ENCODE data around the gene ITPRIPL1. TPM values are rescaled to one million over a fixed set of nuclear protein-coding genes. Genes with fewer than 3 reads are reported as not detected.
A peak's percentile ranks its signal among the peaks of the same experiment; 100 is the strongest.

The ITPRIPL1 gene
- total and polyA plus RNA-seq, 2 of the 4 experiments (the other 2 are of a cell fraction): 0.84 to 1.1 TPM

- Histone ChIP-seq H3K9me1 (ENCODE audit: insufficient read depth, low read length) (peaks cover 26% of the 10 kb centered on the region), H3K9me3 (ENCODE audit: control insufficient read depth, insufficient read depth, low read length) (no peaks in the 10 kb centered on the region), H4K5ac (ENCODE audit: low read depth, low read length) (no peak overlapping the region), H4K20me1 (ENCODE audit: insufficient read depth, low read length) (no peaks in the 10 kb centered on the region), H2BK20ac (ENCODE audit: low read depth, low read length) (no peak overlapping the region), H3K4ac (ENCODE audit: low read depth, low read length) (0 out of 2 replicates have a peak overlapping the region, but pooled peaks have one; percentile 2), H3K27me3 (ENCODE audit: control insufficient read depth, insufficient read depth, low read length) (no peaks in the 10 kb centered on the region), H2BK120ac (ENCODE audit: low read depth, low read length) (0 out of 2 replicates have a peak overlapping the region, but pooled peaks have one; percentile 0), H3K36me3 (ENCODE audit: control insufficient read depth, insufficient read depth, low read length) (peaks cover 1% of the 10 kb centered on the region; the same call in 1 of the 2 replicates), H4K91ac (ENCODE audit: insufficient read depth, low read depth, low read length) (no peak overlapping the region), H2BK15ac (ENCODE audit: low read depth, low read length) (no peak overlapping the region; the same call in 2 of the 3 replicates), H2AK5ac (ENCODE audit: low read depth, low read length) (peak overlapping the region; percentile 13; the same call in 1 of the 2 replicates), H3K79me1 (ENCODE audit: low read depth in 1 of 2, low read length in 2 of 2) (peaks cover 10 to 61% of the 10 kb centered on the region in 2 experiments), H3K23ac (ENCODE audit: low read depth, low read length) (no peak overlapping the region), H3K9ac (ENCODE audit: low read depth, low read length) (no peak overlapping the region), H3K14ac (replicated peaks; ENCODE audit: low read depth, low read length) (no peak overlapping the region), H3K27ac (ENCODE audit: insufficient read depth, low read length) (peak overlapping the region; percentile 31; the same call in 1 of the 2 replicates), H3K18ac (ENCODE audit: low read depth, low read length) (no peak overlapping the region), H2AFZ (replicated peaks; ENCODE audit: low read length, poor library complexity) (peak overlapping the region; percentile 7), H2AK9ac (replicated peaks; ENCODE audit: low read depth, low read length, poor library complexity) (no peak overlapping the region), H4K8ac (ENCODE audit: low read depth in 2 of 2, low read length in 2 of 2) (peak overlapping the region in 1 of 2 experiments; percentile 14; a peak in 1 of 4 replicates), H3K56ac (ENCODE audit: extremely low read depth, insufficient read depth, low read length) (no peak overlapping the region), H3K4me3 (ENCODE audit: insufficient read depth, low read depth, low read length) (no peak overlapping the region), H3K4me2 (ENCODE audit: low read depth, low read length) (peak overlapping the region; percentile 36), H2BK5ac (ENCODE audit: low read depth, low read length, poor library complexity, severe bottlenecking) (peak overlapping the region; percentile 8), H3K4me1 (ENCODE audit: control insufficient read depth, insufficient read depth, low read length) (peaks cover 8% of the 10 kb centered on the region)
- POLR2A ChIA-PET (ENCODE audit: unreplicated experiment): no interaction called here
- intact Hi-C loops (cut with micrococcal nuclease) (no loop called here), in situ Hi-C loops (cut with MboI; ENCODE audit: low sequenced_read_pairs) (no loop called here), dilution Hi-C loops (cut with HindIII; ENCODE audit: low sequenced_read_pairs, unreplicated experiment) (no loop called here)
- ATAC-seq (ENCODE audit: low read depth) (peak; percentile 84), DNase-seq (peak; percentile 95)
- CTCF ChIA-PET: interaction anchor here (0.7 to 1.3 kb wide), 2 partner anchors 27 to 66 kb away, joined by 3 to 5 read pairs; no protein-coding TSS in a partner anchor
- TF ChIP-seq BHLHE40 (IDR thresholded peaks at IDR 0.05; ENCODE audit: low read depth, low read length) (peak; percentile 86), RCOR1 (IDR thresholded peaks at IDR 0.05; ENCODE audit: insufficient replicate concordance, low read length) (no peak), FOS (IDR thresholded peaks at IDR 0.05; ENCODE audit: low read depth, low read length) (peak; percentile 93), NFE2L2 (IDR thresholded peaks at IDR 0.05; ENCODE audit: low read depth, low read length) (no peak), POLR2A (IDR thresholded peaks at IDR 0.05; ENCODE audit: low read depth, low read length) (no peak), CEBPB (IDR thresholded peaks at IDR 0.05; ENCODE audit: low read depth, low read length) (peak; percentile 36; the same call in 1 of the 2 replicates), MXI1 (IDR thresholded peaks at IDR 0.05; ENCODE audit: borderline replicate concordance, low read depth, low read length) (peak; percentile 72; the same call in 1 of the 2 replicates), CHD1 (IDR thresholded peaks at IDR 0.05; ENCODE audit: low read depth, low read length) (no peak), ELK1 (IDR thresholded peaks at IDR 0.05; ENCODE audit: borderline replicate concordance, low read depth, low read length) (no peak), RAD21 (IDR thresholded peaks at IDR 0.05; ENCODE audit: low read length) (no peak), MAZ (IDR thresholded peaks at IDR 0.05; ENCODE audit: borderline replicate concordance, low read depth, low read length) (no peak), USF2 (IDR thresholded peaks at IDR 0.05; ENCODE audit: low read depth, low read length) (peak; percentile 63; the same call in 1 of the 2 replicates), SMC3 (IDR thresholded peaks at IDR 0.05; ENCODE audit: low read depth, low read length) (no peak)
- BruUV-seq (replicated peaks): no TSS peak
- WGBS, 2 experiments (ENCODE audit: extremely low coverage in 2 of 2, insufficient read length in 1 of 2): 42% methylated on average over 2 of the region's 6 CpGs; no CpG with 5 or more reads in 1 of the 2 experiments
Measured at GRCh38 chr2:96342085-96342484, 17.0 kb downstream of the ITPRIPL1 start.
